Smooth muscle cell of the brain vasculature (primary cell): ENCODE results near the gene OR2A12.
"Not testable (repeated sequence)": the region's sequence is repeated elsewhere in the genome, so short reads cannot be mapped to it uniquely, and the experiment has no call there.

Experiments used
- DNase-seq: peaks from one replicate; pipeline ENCODE4 v3.0.0-alpha.2; 2012; ENCODE audit warnings: low read depth, low spot score

The OR2A12 gene

GRCh38 chr7:144085978-144086377 is at the start of gene OR2A12:
OR2A12 (plus strand) TSS chr7:144086278; CDS start chr7:144095108, 8,830 bp downstream.
- no peak for DNase-seq

GRCh38 chr7:144036302-144036885 is 49.7 kb upstream of the OR2A12 start:
- DNase-seq: no peak

- DNase-seq: no peak
Observed at GRCh38 chr7:144037414-144038035, 48.6 kb upstream of the OR2A12 start.

GRCh38 chr7:144038887-144039286 is 47.2 kb upstream of the OR2A12 start:
- no peak for DNase-seq

- no peak for DNase-seq
Observed at GRCh38 chr7:144048648-144049047, 37.4 kb upstream of the OR2A12 start, which contains the start of gene OR2A5. OR2A5 (plus strand) TSS chr7:144048948; CDS start chr7:144050402, 1,454 bp downstream.

- DNase-seq: no peak
Observed at GRCh38 chr7:144049491-144049890, 36.6 kb upstream of the OR2A12 start.

- no peak for DNase-seq
Observed at GRCh38 chr7:144050093-144050492, 36.0 kb upstream of the OR2A12 start.

- not testable (repeated sequence) for DNase-seq
Observed at GRCh38 chr7:144050884-144051283, 35.2 kb upstream of the OR2A12 start.

GRCh38 chr7:144057954-144058353 is 28.1 kb upstream of the OR2A12 start:
- no peak for DNase-seq

- DNase-seq: no peak
Observed at GRCh38 chr7:144063710-144064109, 22.4 kb upstream of the OR2A12 start.

GRCh38 chr7:144069511-144069910 is 16.6 kb upstream of the OR2A12 start, which contains the start of gene OR2A25:
OR2A25 (plus strand) TSS chr7:144069811; CDS start chr7:144074220, 4,409 bp downstream.
- no peak for DNase-seq

- DNase-seq: no peak
Observed at GRCh38 chr7:144069953-144070352, 16.1 kb upstream of the OR2A12 start.

- no peak for DNase-seq
Observed at GRCh38 chr7:144074374-144074773, 11.7 kb upstream of the OR2A12 start.

GRCh38 chr7:144086730-144087129 is 652 bp downstream of the OR2A12 start:
- no peak for DNase-seq

- DNase-seq: no peak
Observed at GRCh38 chr7:144087230-144087629, 1.2 kb downstream of the OR2A12 start.

GRCh38 chr7:144090667-144091066 is 4.6 kb downstream of the OR2A12 start:
- DNase-seq: no peak

- DNase-seq: no peak
Observed at GRCh38 chr7:144098776-144099175, 12.7 kb downstream of the OR2A12 start.

- no peak for DNase-seq
Observed at GRCh38 chr7:144100607-144101006, 14.5 kb downstream of the OR2A12 start.

- no peak for DNase-seq
Observed at GRCh38 chr7:144102041-144102440, 16.0 kb downstream of the OR2A12 start.

GRCh38 chr7:144105211-144105610 is 19.1 kb downstream of the OR2A12 start:
- DNase-seq: no peak

- DNase-seq: no peak
Observed at GRCh38 chr7:144109283-144109682, 23.2 kb downstream of the OR2A12 start, which contains the start of gene OR2A2. OR2A2 (plus strand) TSS chr7:144109583; CDS start chr7:144109583, 0 bp downstream.

- no peak for DNase-seq
Observed at GRCh38 chr7:144110272-144110671, 24.2 kb downstream of the OR2A12 start.

- no peak for DNase-seq
Observed at GRCh38 chr7:144113651-144114050, 27.6 kb downstream of the OR2A12 start.
